SU-DHL-6 (cell line): ENCODE results near the gene SIRT5.
A peak's percentile ranks its signal among the peaks of the same experiment; 100 is the strongest.

ENCODE experiments used
- CTCF ChIP-seq: fragments of 200-600 bp; sonication (generic); IDR thresholded peaks from one replicate; pipeline ENCODE4 v1.5.1; 2017; ENCODE audit warnings: antibody characterized with exemption, mild to moderate bottlenecking, low read length, moderate library complexity; ENCODE audit not compliant: insufficient read depth, poor library complexity, severe bottlenecking
- EZH2phosphoT487 ChIP-seq: fragments of 200-600 bp; sonication (generic), shearing (Covaris generic); conservative IDR thresholded peaks from 2 replicates; pipeline ENCODE4 v1.6.1; 2018; ENCODE audit warnings: mild to moderate bottlenecking, antibody characterized with exemption, low read length, moderate library complexity, mixed read lengths

GRCh38 chr6:13537527-13537897, 36.9 kb upstream of the SIRT5 start:
- TF ChIP-seq CTCF (no peak), EZH2phosphoT487 (0 out of 2 replicates have a peak, but pooled peaks have one; percentile 59)
